Activated CD4-positive, alpha-beta memory T cell treated with anti-CD3 and anti-CD28 coated beads for 36 hours (primary cell): Measurements from ENCODE around the gene CAMTA1. TPM values are rescaled to one million over a fixed set of nuclear protein-coding genes. Genes with fewer than 3 reads are reported as not detected.

Experiments
- CTCF ChIA-PET: fragments of 350-600 bp; sonication (Branson Sonifier 250); formaldehyde crosslinking; loops from one replicate; lab custom pipeline; 2021; ENCODE audit warnings: antibody characterized with exemption, inconsistent platforms; lab: Charles Lee
- POLR2A ChIA-PET: fragments of 350-600 bp; sonication (Branson Sonifier 250); formaldehyde crosslinking; loops from one replicate; lab custom pipeline; 2021; ENCODE audit warnings: antibody characterized with exemption; lab: Charles Lee
- DNase-seq: peaks from one replicate; pipeline ENCODE4 v3.0.0-alpha.2; 2020
- H3K27ac Mint-ChIP-seq: one replicate; pipeline ENCODE4 v1.8.0; 2021; ENCODE audit warnings: mixed read lengths
- H3K27me3 Mint-ChIP-seq: one replicate; pipeline ENCODE4 v1.8.0; 2021; ENCODE audit warnings: mixed read lengths
- H3K36me3 Mint-ChIP-seq: one replicate; pipeline ENCODE4 v1.8.0; 2021; ENCODE audit warnings: mixed read lengths
- H3K4me1 Mint-ChIP-seq: one replicate; pipeline ENCODE4 v1.8.0; 2021; ENCODE audit warnings: low read depth, mixed read lengths
- H3K4me3 Mint-ChIP-seq: one replicate; pipeline ENCODE4 v1.8.0; 2021; ENCODE audit warnings: mild to moderate bottlenecking, mixed read lengths
- H3K9me3 Mint-ChIP-seq: one replicate; pipeline ENCODE4 v1.8.0; 2021; ENCODE audit warnings: mixed read lengths
- intact Hi-C: fragments of 100-400 bp; cut with micrococcal nuclease; formaldehyde crosslinking; loops from one replicate; pipeline ENCODE4 v1.15.1; 2023
- total RNA-seq, 2 experiments: library from RNA; stranded (reverse); gene quantifications; one replicate each; pipeline ENCODE4 v1.2.3, GENCODE V29; 2021

Gene CAMTA1
- total RNA-seq, 2 experiments from 2014 or later = 64.7 to 68.9 TPM

DNA sequence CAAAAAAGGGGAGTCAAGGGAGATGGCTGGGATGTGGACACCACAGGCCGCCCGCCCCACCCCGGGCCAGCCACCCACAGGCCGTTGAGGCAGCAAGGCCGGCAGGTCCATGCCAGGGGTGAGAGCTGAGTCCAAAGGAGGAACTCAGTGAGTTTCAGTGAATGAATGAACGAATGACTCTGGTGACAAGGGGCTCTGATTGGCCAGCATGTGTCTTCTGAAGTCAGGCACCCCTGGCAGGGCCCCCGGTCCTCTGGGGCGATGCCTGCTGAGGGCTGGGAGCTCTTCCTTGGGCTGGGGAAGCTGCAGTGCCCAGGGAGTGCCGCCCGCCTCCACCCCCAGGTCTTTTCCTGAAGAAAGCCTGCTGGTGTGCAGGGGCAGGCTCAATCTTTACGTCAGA is 749.8 kb downstream of the CAMTA1 start:
- DNase-seq = no peak
- no peaks in the 10 kb centered on the region for H3K27me3 Mint-ChIP-seq

DNA sequence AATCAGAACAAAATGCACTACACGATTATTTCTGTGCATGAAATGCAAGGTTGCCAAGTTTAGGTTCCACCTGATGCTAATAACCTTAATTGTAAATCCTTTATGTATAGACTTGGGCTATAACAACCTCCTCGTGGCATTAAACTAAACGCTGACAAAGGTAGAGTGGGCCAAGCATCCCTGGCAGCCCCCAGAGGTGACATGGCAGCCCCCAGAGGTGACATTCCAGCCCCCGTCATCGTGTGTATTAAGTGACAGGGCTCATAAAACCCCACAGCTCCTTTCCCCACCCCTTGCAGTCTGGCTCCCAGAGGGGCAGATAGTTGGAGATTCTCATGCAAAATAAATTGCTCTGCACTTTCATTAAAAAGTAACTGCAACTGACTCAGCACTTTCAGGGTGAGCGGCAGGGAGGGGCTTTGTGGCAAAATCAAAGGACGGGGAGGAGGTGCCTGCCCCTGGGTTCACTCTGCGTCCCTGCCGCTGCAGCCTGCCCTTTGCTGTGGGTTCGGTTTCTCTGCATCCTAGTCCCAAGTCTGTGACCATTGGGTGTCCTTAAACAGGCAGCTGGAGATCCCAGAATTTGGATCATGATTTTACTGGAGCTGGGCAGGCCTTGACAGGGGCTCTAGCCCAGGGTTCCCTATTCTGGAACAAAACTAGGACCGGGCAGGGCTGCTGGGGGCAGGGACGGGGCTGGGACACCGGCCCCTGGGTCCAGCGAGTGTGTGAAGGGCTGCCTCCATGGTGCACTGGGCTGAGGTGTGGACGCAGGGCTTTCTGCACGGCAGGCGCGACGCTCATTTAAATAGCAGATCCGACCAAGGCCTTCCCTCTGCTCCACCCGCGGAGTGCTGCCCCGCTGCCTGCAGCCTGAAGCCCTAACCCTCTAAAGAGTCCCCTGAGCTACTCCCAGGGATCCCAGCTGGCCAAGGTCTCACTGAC is 751.0 kb downstream of the CAMTA1 start:
- no peak for DNase-seq
- intact Hi-C loops = no loop called here
- no peaks in the 10 kb centered on the region for H3K36me3 Mint-ChIP-seq
- H3K27ac Mint-ChIP-seq = no peak overlapping the region
- no peaks in the 10 kb centered on the region for H3K27me3 Mint-ChIP-seq
- H3K4me3 Mint-ChIP-seq = no peak overlapping the region
- CTCF ChIA-PET = no interaction called here
- no peaks in the 10 kb centered on the region for H3K4me1 Mint-ChIP-seq
- no peaks in the 10 kb centered on the region for H3K9me3 Mint-ChIP-seq
- POLR2A ChIA-PET = no interaction called here

More for the DNA sequence above, 749.8 kb downstream of the CAMTA1 start:
- Mint-ChIP-seq H3K27ac (no peak overlapping the region), H3K36me3 (no peaks in the 10 kb centered on the region), H3K4me1 (no peaks in the 10 kb centered on the region), H3K4me3 (no peak overlapping the region), H3K9me3 (no peaks in the 10 kb centered on the region)
- intact Hi-C loops = no loop called here
- ChIA-PET CTCF (no interaction called here), POLR2A (no interaction called here)

DNA sequence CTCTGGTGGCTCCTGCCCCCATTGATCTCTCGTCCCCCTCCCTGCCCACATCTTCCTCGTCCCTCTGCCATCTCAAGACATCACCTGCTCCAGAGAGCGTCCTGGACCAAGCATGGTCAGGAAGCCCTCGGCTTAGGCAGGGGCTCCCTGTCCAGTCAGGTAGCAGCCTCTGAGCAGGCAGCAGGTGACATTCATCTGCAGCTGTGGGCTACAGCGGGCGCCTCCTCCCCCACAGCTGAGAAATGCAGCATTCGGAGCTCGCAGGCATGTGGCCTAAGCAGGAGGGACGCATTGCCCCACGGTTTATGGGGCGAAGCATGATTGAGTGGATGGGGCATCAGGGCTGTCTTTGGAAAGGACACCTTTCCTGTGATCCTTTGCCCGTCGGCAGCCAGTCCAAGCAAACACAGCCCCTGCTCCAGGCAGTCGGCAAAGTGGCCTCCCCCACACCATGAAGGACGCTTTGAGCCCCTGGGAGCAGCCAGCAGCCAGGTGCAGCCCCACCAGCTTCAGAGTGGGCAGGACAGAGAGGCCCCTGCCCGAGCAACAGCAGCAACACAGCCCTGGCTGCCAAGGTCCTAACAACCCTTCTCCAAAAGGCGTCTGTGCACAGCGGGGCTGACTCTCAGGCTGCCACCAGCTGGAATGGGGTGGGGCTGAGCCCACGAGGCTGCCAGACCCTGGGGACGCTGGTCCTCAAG is 751.8 kb downstream of the CAMTA1 start:
- intact Hi-C loops = no loop called here

DNA sequence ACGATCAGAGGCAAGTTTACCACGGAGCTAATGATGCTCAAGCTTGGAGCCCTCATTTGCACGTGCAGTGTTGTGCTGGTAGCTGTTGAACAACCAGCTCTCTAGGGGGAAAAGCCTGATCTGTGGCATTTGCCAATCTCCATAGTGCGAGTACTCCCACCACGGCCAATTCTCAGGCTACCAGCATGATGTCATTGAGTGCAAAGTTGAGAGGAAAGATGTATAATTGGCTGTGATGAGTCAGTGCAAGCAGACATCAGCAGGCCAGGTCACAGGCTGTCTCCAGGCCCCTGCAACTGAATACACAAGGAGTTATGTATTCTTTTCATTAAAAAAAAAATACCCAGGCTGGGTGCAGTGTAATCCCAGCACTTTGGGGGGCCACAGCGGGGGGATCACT is 752.8 kb downstream of the CAMTA1 start:
- intact Hi-C loops = no loop called here
- POLR2A ChIA-PET = no interaction called here
- Mint-ChIP-seq H3K27me3 (peaks cover 3% of the 10 kb centered on the region), H3K4me3 (no peak overlapping the region), H3K9me3 (no peaks in the 10 kb centered on the region), H3K4me1 (no peaks in the 10 kb centered on the region), H3K36me3 (no peaks in the 10 kb centered on the region), H3K27ac (no peak overlapping the region)
- CTCF ChIA-PET = interaction anchor here (1.0 kb wide), 1 partner anchor 110 kb away, joined by 5 read pairs; no protein-coding TSS in a partner anchor
- no peak for DNase-seq

More for the DNA sequence above, 751.8 kb downstream of the CAMTA1 start:
- H3K4me1 Mint-ChIP-seq = no peaks in the 10 kb centered on the region
- no peak for DNase-seq
- no peak overlapping the region for H3K4me3 Mint-ChIP-seq
- ChIA-PET POLR2A (no interaction called here), CTCF (no interaction called here)
- no peaks in the 10 kb centered on the region for H3K9me3 Mint-ChIP-seq
- H3K36me3 Mint-ChIP-seq = no peaks in the 10 kb centered on the region
- H3K27ac Mint-ChIP-seq = no peak overlapping the region
- H3K27me3 Mint-ChIP-seq = peaks cover under 1% of the 10 kb centered on the region

DNA sequence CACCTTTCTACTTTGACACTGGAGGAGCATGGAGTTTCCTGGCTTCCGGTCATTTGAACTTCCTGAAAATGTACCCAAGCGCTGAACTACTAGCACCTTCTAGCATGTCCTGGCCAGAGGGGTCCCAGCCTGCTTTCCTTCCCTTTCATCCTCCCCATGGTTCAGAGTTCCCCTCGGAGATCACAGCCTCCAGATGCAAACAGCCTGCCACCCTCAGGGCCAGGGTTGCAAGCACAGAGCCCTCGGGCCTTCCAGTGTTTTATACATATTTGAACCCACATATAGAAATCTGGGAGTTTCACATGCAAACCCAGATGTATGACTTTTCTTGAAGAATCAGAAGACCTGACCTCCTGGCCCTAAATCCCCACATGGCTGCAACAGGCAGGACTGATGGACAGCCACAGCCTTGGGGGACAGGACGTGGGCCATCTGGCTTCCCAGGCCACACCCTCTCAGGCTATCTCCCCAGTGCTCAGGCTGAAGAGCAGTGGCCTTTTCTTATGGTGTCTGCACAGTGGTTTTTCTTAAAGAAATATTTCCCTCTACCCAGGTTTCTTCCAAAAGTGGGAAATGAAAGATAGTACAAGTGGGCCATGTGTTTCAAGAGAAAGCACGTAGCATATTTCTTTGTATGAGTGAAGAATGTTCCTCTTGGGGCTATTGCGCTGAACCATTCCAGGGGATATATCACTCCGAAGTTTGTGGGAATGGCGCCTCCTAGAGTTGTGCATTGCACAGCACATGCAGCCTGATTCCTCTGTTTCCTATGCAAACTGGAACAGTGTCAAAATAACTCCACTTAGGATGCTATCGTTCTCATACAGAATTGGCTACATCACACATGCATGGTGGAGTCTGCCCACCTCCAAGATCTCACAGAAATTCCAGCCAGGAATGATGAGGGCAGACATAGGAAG is 753.9 kb downstream of the CAMTA1 start:
- Mint-ChIP-seq H3K4me1 (no peaks in the 10 kb centered on the region), H3K27me3 (peaks cover 6% of the 10 kb centered on the region), H3K36me3 (no peaks in the 10 kb centered on the region), H3K27ac (no peak overlapping the region), H3K4me3 (no peak overlapping the region), H3K9me3 (no peaks in the 10 kb centered on the region)
- no peak for DNase-seq
- ChIA-PET CTCF (interaction anchor here (0.6 to 1.0 kb wide), 2 partner anchors 109 to 272 kb away, joined by 3 to 5 read pairs; no protein-coding TSS in a partner anchor), POLR2A (no interaction called here)
- intact Hi-C loops = no loop called here

DNA sequence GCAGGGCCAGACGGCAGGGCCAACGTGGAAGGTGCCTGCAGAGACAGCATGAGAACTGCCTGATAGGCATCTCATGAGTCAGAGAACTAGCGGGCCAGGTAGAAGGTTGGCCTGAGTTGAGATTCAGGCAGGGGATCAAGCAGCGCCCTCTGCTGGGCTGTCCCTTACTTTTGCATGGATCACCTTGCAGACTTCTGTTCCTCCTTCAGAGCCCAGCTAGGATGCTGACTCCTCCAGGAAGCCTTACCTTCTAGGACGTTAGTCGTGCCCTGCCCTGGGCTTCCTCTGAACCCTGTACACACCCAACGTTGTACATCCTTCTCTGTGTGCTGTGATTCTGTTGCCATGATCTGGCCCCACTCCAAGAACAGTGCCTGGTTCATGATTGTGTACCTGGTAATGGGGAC is 754.5 kb downstream of the CAMTA1 start:
- peak; percentile 65 for DNase-seq
- no peaks in the 10 kb centered on the region for H3K36me3 Mint-ChIP-seq
- ChIA-PET CTCF (interaction anchor here (0.6 to 1.2 kb wide), 3 partner anchors 12 to 472 kb away, joined by 3 read pairs; no protein-coding TSS in a partner anchor), POLR2A (no interaction called here)
- H3K27me3 Mint-ChIP-seq = peaks cover 7% of the 10 kb centered on the region
- no peaks in the 10 kb centered on the region for H3K4me1 Mint-ChIP-seq
- no peaks in the 10 kb centered on the region for H3K9me3 Mint-ChIP-seq
- no peak overlapping the region for H3K4me3 Mint-ChIP-seq
- no peak overlapping the region for H3K27ac Mint-ChIP-seq
- intact Hi-C loops = no loop called here

DNA sequence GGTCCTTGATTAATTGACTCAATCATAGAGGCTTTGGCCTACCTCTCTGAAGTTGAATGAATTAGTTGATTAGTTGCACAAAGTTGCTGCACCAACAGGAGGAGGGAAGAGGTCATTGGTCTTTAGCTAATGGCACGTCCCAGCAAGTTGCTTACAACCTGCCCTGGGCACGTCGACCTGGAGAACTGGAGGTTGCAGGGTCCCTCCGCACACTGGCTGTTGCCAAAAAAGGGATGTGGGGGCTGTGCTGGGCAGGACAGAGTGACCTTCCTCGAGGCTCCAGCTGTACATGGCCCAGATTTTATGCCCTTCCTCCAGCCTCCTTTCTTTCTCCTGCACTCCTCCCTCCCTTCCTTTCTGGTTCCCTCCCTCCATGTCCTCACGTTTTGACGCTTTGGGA is 755.6 kb downstream of the CAMTA1 start:
- H3K36me3 Mint-ChIP-seq = no peaks in the 10 kb centered on the region
- H3K27ac Mint-ChIP-seq = no peak overlapping the region
- H3K27me3 Mint-ChIP-seq = peaks cover 14% of the 10 kb centered on the region
- no peak for DNase-seq
- H3K9me3 Mint-ChIP-seq = no peaks in the 10 kb centered on the region
- ChIA-PET POLR2A (no interaction called here), CTCF (interaction anchor here (1.1 to 1.2 kb wide), 2 partner anchors 13 to 471 kb away, joined by 3 read pairs; no protein-coding TSS in a partner anchor)
- no peak overlapping the region for H3K4me3 Mint-ChIP-seq
- intact Hi-C loops = no loop called here
- no peaks in the 10 kb centered on the region for H3K4me1 Mint-ChIP-seq

DNA sequence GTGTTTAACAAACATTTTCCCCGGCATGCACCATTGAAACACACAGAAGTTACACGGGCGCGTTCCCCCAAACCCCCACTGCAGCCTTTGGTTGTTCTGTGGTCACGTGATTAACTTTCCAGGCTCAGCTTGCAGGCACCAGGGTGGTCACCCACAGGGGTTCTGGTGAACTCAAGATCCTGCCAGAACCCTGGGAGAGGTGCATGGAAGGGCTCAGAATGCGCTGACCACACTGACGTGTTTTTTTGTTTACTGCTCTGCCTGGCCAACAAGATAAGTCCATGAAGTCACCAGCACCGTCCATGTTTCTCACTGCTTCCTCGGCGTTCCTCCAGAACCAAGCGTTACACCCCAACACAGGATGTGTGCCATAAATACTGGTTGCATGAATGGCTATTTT is 756.4 kb downstream of the CAMTA1 start:
- Mint-ChIP-seq H3K27me3 (peaks cover 14% of the 10 kb centered on the region), H3K4me1 (no peaks in the 10 kb centered on the region), H3K9me3 (no peaks in the 10 kb centered on the region), H3K27ac (no peak overlapping the region), H3K36me3 (no peaks in the 10 kb centered on the region), H3K4me3 (no peak overlapping the region)
- intact Hi-C loops = no loop called here
- POLR2A ChIA-PET = no interaction called here
- DNase-seq = no peak
- CTCF ChIA-PET = no interaction called here

DNA sequence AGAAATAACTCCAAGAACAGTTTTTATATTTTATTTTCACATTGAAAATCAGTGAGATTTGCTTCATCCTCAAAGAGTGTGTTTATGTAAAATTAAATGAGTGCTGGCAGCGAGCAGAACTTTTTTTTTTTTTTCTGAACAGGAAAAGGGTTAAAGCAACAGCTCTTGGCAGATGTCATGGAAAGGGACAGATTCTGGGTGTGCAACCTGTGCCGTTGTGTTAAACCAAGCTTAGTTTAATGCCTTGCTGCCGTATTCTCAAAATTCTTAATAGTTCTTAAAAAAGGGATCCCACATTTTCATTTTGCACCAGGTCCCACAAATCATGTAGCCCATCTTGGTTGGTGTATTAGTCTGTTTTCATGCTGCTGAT is 758.5 kb downstream of the CAMTA1 start:
- ChIA-PET POLR2A (no interaction called here), CTCF (no interaction called here)
- Mint-ChIP-seq H3K27me3 (peaks cover 14% of the 10 kb centered on the region), H3K9me3 (no peaks in the 10 kb centered on the region), H3K27ac (no peak overlapping the region), H3K4me1 (no peaks in the 10 kb centered on the region), H3K4me3 (no peak overlapping the region), H3K36me3 (no peaks in the 10 kb centered on the region)
- DNase-seq = no peak
- intact Hi-C loops = no loop called here

DNA sequence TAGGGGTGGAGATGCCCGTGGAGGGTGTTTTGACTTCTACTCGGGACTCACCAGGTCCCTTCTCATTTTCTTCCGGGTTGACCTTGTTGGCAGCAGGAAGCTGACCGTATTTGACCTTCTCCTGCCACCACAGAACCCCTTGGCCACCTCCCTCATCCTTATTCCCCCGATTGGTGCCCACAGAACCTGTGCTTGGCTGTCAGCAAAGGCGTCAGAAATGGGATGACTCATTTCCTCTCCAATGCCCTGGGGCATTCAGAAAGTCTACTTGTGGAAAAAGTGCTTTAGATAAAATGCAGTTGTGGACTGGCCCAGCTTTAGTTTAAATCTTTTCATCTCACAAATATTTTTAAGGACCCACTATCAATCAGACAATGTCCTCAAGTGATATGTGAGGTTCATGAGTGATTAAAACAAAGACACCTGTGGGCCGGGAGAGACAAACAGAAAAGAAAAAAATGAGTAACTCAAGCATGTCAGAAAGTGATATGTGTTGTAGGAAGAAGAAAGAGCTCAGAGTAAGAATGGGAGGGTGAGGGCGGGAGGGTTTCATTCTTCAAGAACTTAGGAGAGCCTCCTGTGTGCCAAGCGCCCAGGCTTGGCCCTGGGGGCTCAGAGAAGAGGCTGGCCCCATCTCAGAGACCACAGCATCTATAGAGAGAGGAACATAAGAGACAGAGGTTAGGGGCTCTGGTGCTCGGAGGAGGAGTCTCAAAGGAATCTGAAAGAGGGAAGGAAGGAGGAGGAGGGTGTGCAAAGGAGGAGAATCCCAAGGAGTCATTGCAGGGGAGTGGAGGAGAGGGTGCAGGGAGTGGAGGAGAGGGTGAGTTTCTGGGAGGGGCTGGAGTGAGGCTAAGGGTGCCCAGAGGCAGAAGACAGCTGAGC is 764.3 kb downstream of the CAMTA1 start:
- Mint-ChIP-seq H3K27ac (peak overlapping the region; percentile 89), H3K27me3 (peaks cover 13% of the 10 kb centered on the region), H3K9me3 (no peaks in the 10 kb centered on the region), H3K4me3 (peak overlapping the region; percentile 40), H3K36me3 (no peaks in the 10 kb centered on the region), H3K4me1 (peaks cover 12% of the 10 kb centered on the region)
- intact Hi-C loops = loop anchor here (1.0 to 5.0 kb wide), 3 partner anchors 23 to 762 kb away; partner anchors contain the start of gene CAMTA1
- DNase-seq = peak; percentile 78
- ChIA-PET POLR2A (no interaction called here), CTCF (no interaction called here)

DNA sequence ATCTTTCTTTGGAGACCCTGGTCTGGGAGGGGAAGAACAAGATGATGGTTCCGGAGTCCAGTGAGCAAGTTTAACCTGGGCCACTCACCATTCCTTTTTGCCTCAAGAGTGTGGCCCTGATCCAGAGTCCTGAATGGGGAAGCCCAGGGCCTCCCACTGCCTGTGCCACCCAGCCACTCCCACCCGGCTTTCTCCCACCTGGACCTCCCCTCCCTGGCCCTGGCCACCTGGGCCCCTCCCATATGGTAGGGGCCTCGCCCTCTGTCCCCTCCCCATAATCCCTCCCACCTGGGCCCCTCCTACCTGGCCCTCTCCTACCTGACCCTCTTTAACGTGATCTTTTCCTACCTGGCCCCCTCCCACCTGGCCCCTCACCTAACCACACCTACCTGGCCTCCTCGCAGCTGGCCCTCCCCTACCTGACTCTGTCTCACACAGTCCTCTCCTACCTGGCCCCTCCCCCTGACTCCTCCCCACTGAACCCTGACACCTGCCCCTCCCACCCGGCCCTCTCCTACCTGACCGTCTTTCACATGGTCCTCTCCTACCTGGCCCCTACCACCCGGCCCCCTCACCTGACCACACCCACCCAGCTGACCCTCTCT is 765.1 kb downstream of the CAMTA1 start:
- H3K4me3 Mint-ChIP-seq = no peak overlapping the region
- intact Hi-C loops = no loop called here
- DNase-seq = no peak

More for the DNA sequence above, 765.1 kb downstream of the CAMTA1 start:
- Mint-ChIP-seq H3K27ac (peak overlapping the region; percentile 89), H3K9me3 (no peaks in the 10 kb centered on the region), H3K4me1 (peaks cover 12% of the 10 kb centered on the region), H3K27me3 (peaks cover 10% of the 10 kb centered on the region), H3K36me3 (no peaks in the 10 kb centered on the region)
- POLR2A ChIA-PET = no interaction called here
- CTCF ChIA-PET = no interaction called here
